ENCODE results near the gene SELENOT. TPM values are rescaled to one million over a fixed set of nuclear protein-coding genes. Genes with fewer than 3 reads are reported as not detected.

SELENOT gene
- total and polyA plus RNA-seq, 2 of the 8 experiments (the other 6 are each of a cell fraction or from before 2014, with no cell fraction given): 79.0 to 290 TPM

DNA sequence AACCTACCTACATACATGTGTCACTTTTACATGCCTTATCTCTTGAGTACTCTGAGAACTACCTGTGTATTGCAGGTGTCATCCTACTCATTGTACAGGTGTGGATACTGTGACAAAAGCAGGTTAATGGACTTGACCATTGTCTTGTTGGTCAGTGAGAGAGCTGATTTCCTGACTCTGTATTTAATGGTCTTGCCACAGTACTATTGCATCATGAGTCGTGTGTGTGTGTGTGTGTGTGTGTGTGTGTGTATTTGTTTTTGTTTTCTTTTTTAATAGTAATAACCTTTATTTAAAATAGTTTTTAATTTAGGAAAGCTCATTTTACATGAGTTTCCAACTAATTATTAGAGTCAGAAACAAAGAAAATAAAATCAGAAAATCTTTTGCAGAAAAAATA is 7.7 kb downstream of the SELENOT start:
- H3K4ac ChIP-seq (replicated peaks; ENCODE audit: insufficient read length, low read depth, low read length): no peak overlapping the region
- no peak overlapping the region for H3K27ac ChIP-seq (ENCODE audit: low read depth, low read length)
- H2BK20ac ChIP-seq (ENCODE audit: low read length): no peak overlapping the region
- H4K20me1 ChIP-seq (replicated peaks in 1 of 2; ENCODE audit: control insufficient read depth in 1 of 2, insufficient read depth in 2 of 2, low read length in 2 of 2): peaks cover 2 to 7% of the 10 kb centered on the region in 2 experiments
- no peak overlapping the region for H3K4me2 ChIP-seq (ENCODE audit: insufficient read depth in 1 of 2, low read depth in 2 of 2, low read length in 2 of 2)
- no peaks in the 10 kb centered on the region; the same call in 1 of the 2 replicates for H3K79me1 ChIP-seq (ENCODE audit: low read depth, low read length)
- no peak overlapping the region for H2BK5ac ChIP-seq (ENCODE audit: low read depth, low read length)
- H4K8ac ChIP-seq (ENCODE audit: extremely low read depth, insufficient read depth, low read length): no peak overlapping the region
- ChIA-PET POLR2A (ENCODE audit: partially characterized antibody) (interaction anchor here (0.6 kb wide), 1 partner anchor 19 kb away, joined by 3 read pairs; no protein-coding TSS in a partner anchor), CTCF (ENCODE audit: partially characterized antibody) (interaction anchor here (0.8 kb wide), 1 partner anchor 252 kb away, joined by 3 read pairs; no protein-coding TSS in a partner anchor)
- no peak overlapping the region for H2BK12ac ChIP-seq (ENCODE audit: low read depth, low read length)
- H3K79me2 ChIP-seq (ENCODE audit: control insufficient read depth in 1 of 2, insufficient read depth in 2 of 2, low read length in 2 of 2): peaks cover 20 to 84% of the 10 kb centered on the region in 2 experiments
- TF ChIP-seq CREB1 (IDR thresholded peaks at IDR 0.05) (no peak), PHF8 (conservative IDR thresholded peaks at IDR 0.05; ENCODE audit: low read depth, low read length) (no peak), SIRT6 (IDR thresholded peaks at IDR 0.05; ENCODE audit: low read length) (no peak), SAP30 (IDR thresholded peaks at IDR 0.05; ENCODE audit: insufficient read depth, insufficient replicate concordance, low read length) (no peak), RNF2 (IDR thresholded peaks at IDR 0.05; ENCODE audit: borderline replicate concordance, low read depth, low read length, missing control alignments, poor library complexity, severe bottlenecking) (no peak), MAFK (IDR thresholded peaks at IDR 0.05; ENCODE audit: low read depth, low read length) (no peak), HDAC6 (IDR thresholded peaks at IDR 0.05; ENCODE audit: low read depth, low read length) (no peak), CBX8 (IDR thresholded peaks at IDR 0.05; ENCODE audit: borderline replicate concordance, low read depth, low read length) (no peak), TAF7 (optimal IDR thresholded peaks at IDR 0.05; ENCODE audit: borderline replicate concordance, low read depth, low read length) (no peak), EGR1 (IDR thresholded peaks at IDR 0.05; ENCODE audit: borderline replicate concordance, low read depth, low read length) (no peak)
- TF ChIP-seq, protein P1, sequence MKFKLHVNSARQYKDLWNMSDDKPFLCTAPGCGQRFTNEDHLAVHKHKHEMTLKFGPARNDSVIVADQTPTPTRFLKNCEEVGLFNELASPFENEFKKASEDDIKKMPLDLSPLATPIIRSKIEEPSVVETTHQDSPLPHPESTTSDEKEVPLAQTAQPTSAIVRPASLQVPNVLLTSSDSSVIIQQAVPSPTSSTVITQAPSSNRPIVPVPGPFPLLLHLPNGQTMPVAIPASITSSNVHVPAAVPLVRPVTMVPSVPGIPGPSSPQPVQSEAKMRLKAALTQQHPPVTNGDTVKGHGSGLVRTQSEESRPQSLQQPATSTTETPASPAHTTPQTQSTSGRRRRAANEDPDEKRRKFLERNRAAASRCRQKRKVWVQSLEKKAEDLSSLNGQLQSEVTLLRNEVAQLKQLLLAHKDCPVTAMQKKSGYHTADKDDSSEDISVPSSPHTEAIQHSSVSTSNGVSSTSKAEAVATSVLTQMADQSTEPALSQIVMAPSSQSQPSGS (IDR thresholded peaks at IDR 0.05; ENCODE audit: low read length): no peak
- H2AK5ac ChIP-seq (ENCODE audit: low read depth, low read length): no peak overlapping the region
- H3K4me1 ChIP-seq (replicated peaks in 1 of 4; ENCODE audit: control insufficient read depth in 3 of 4, insufficient read depth in 4 of 4, low read length in 3 of 4): peaks cover 0 to 7% (median 3%) of the 10 kb centered on the region in 4 experiments; a peak in 4 of 7 replicates
- no peak for DNase-seq (ENCODE audit: low read depth in 1 of 2, low spot score in 2 of 2)
- 83% methylated on average over 1 of the region's 1 CpG; no CpG with 5 or more reads in 1 of the 2 experiments for WGBS, 2 experiments (ENCODE audit: extremely low coverage in 1 of 2, insufficient coverage in 1 of 2, insufficient read length in 1 of 2, insufficient replicate concordance in 2 of 2, low coverage in 1 of 2, low lambda C conversion rate in 2 of 2, missing lambda C conversion rate in 1 of 2)
- no peak overlapping the region for H3K18ac ChIP-seq (ENCODE audit: extremely low read depth, low read length)
- peaks cover 0 to 8% (median 3%) of the 10 kb centered on the region in 4 experiments; a peak in 3 of 8 replicates for H3K36me3 ChIP-seq (ENCODE audit: control insufficient read depth in 2 of 4, insufficient read depth in 4 of 4, low read length in 3 of 4)
- H3K4me3 ChIP-seq (ENCODE audit: extremely low read depth in 1 of 4, insufficient read depth in 2 of 4, low read depth in 3 of 4, low read length in 4 of 4): no peak overlapping the region
- H3K9ac ChIP-seq (replicated peaks in 1 of 4; ENCODE audit: extremely low read depth in 1 of 4, low read depth in 3 of 4, low read length in 3 of 4): no peak overlapping the region
- H3K56ac ChIP-seq (replicated peaks; ENCODE audit: insufficient read length, low read depth, low read length): no peak overlapping the region
- FAIRE-seq: no peak
- no peak overlapping the region for H2BK120ac ChIP-seq (replicated peaks; ENCODE audit: low read depth, low read length)
- no peaks in the 10 kb centered on the region for H3K27me3 ChIP-seq (replicated peaks in 1 of 4; ENCODE audit: control insufficient read depth in 3 of 4, extremely low read depth in 1 of 4, insufficient read depth in 3 of 4, low read length in 3 of 4)
- H4K91ac ChIP-seq (replicated peaks; ENCODE audit: insufficient read length, low read length): no peak overlapping the region
- no peak overlapping the region for H2BK15ac ChIP-seq (ENCODE audit: low read length)
- no peak overlapping the region for H3K14ac ChIP-seq (ENCODE audit: insufficient read length)
- no peaks in the 10 kb centered on the region for H3K9me3 ChIP-seq (ENCODE audit: insufficient read depth in 2 of 2, low read depth in 1 of 2, low read length in 1 of 2)
- no peak overlapping the region for H3K23ac ChIP-seq (ENCODE audit: insufficient read length)
- no peaks in the 10 kb centered on the region for H3K23me2 ChIP-seq (ENCODE audit: low read depth, low read length)
- no peak overlapping the region for H4K5ac ChIP-seq (ENCODE audit: insufficient read length, low read depth, low read length)
- H2AFZ ChIP-seq (ENCODE audit: low read length): no peak overlapping the region
